K562 (cell line): ENCODE measurements around the gene WBP2NL. TPM values are rescaled to one million over a fixed set of nuclear protein-coding genes. Genes with fewer than 3 reads are reported as not detected.

Source experiments
- ATAC-seq: fragments of 200-7000 bp; cut with Tn5 transposase; 3 replicates; pipeline ENCODE4 v1.9.1; 2020; ENCODE audit warnings: moderate library complexity
- BruUV-seq: library from RNA; stranded (reverse); fragments of 400-500 nt; replicated peaks from 2 replicates; lab custom pipeline; 2021; lab: Mats Ljungman, UMichigan
- CTCF ChIA-PET: fragments of 300-600 bp; formaldehyde crosslinking; extraction: SDS; loops from one replicate; lab custom pipeline; 2021; ENCODE audit warnings: low intra/inter-chr PET ratio; lab: Yijun Ruan, JAX
- POLR2A ChIA-PET: fragments of 300-600, 350-650 bp; sonication (Branson Sonifier 250); formaldehyde crosslinking; extraction: SDS; loops from one replicate; lab custom pipeline; 2021; ENCODE audit warnings: antibody characterized with exemption, inconsistent platforms; lab: Yijun Ruan, JAX
- DNase-seq, 4 experiments: peaks; one replicate each; pipeline versions ENCODE4 v3.0.0 to v3.0.0-alpha.2; 2011 to 2018; ENCODE audit warnings: low spot score in 3 of 4, mixed read lengths in 3 of 4; ENCODE audit errors: extremely low read depth in 1 of 4
- FAIRE-seq: peaks from 2 replicates; lab custom pipeline; 2011; peaks lifted over from hg19 to GRCh38; lab: Jason Lieb, UNC
- H2AFZ ChIP-seq: 2 replicates; pipeline ENCODE4 v1.6.0; 2011; ENCODE audit warnings: low read depth, low read length, control low read depth, inconsistent platforms
- H3K27ac ChIP-seq: fragments of 200-600 bp; 3 replicates; pipeline ENCODE4 v1.8.0; 2011; ENCODE audit warnings: low read depth, mild to moderate bottlenecking, control low read depth, inconsistent platforms, low read length, moderate library complexity, mixed read lengths; ENCODE audit errors: extremely low read depth
- H3K27me3 ChIP-seq, 2 experiments: fragments of 300-600 bp in 1 of 2; 2 replicates in 1 of 2; 3 replicates in 1 of 2; pipeline versions ENCODE4 v1.6.0 to v1.8.0; 2011; ENCODE audit warnings: inconsistent platforms in 2 of 2, low read length in 2 of 2, mild to moderate bottlenecking in 1 of 2, mixed read lengths in 1 of 2, moderate library complexity in 1 of 2; ENCODE audit not compliant: control insufficient read depth in 2 of 2, insufficient read depth in 2 of 2
- H3K36me3 ChIP-seq: fragments of 300-600 bp; 3 replicates; pipeline ENCODE4 v1.8.0; 2011; ENCODE audit warnings: mild to moderate bottlenecking, low read length, inconsistent platforms; ENCODE audit not compliant: control insufficient read depth, insufficient read depth
- H3K4me1 ChIP-seq, 2 experiments: fragments of 200-600 bp in 1 of 2; replicated peaks in 1 of 2; 2 replicates in 1 of 2; 3 replicates in 1 of 2; pipeline versions ENCODE4 v1.5.1 to v1.8.0; 2011; ENCODE audit warnings: inconsistent platforms in 2 of 2, low read length in 2 of 2, mild to moderate bottlenecking in 1 of 2, mixed read lengths in 1 of 2, moderate library complexity in 1 of 2; ENCODE audit not compliant: control insufficient read depth in 2 of 2, insufficient read depth in 2 of 2
- H3K4me2 ChIP-seq: 2 replicates; pipeline ENCODE4 v1.6.1; 2011; ENCODE audit warnings: low read length, control low read depth, inconsistent platforms, mixed read lengths; ENCODE audit not compliant: insufficient read depth
- H3K4me3 ChIP-seq: fragments of 200-600 bp; sonication (generic), shearing (Covaris generic); 2 replicates; pipeline ENCODE4 v1.5.1; 2016; ENCODE audit warnings: control low read depth, inconsistent platforms
- H3K79me2 ChIP-seq: fragments of 200-600 bp; 3 replicates; pipeline ENCODE4 v1.8.0; 2011; ENCODE audit warnings: low read length, inconsistent platforms; ENCODE audit not compliant: control insufficient read depth, insufficient read depth
- H3K9ac ChIP-seq, 2 experiments: 2 replicates each; pipeline versions ENCODE4 v1.6.0 to v1.6.1; 2011; ENCODE audit warnings: low read depth in 2 of 2, low read length in 2 of 2, control low read depth in 1 of 2, inconsistent platforms in 1 of 2, mild to moderate bottlenecking in 1 of 2, mixed read lengths in 1 of 2; ENCODE audit not compliant: insufficient read depth in 1 of 2
- H3K9me1 ChIP-seq: one replicate; pipeline ENCODE4 v1.6.0; 2011; ENCODE audit warnings: inconsistent platforms, mild to moderate bottlenecking, low read length, moderate library complexity; ENCODE audit not compliant: control insufficient read depth, insufficient read depth
- H3K9me3 ChIP-seq: replicated peaks from 2 replicates; pipeline ENCODE4 v1.5.1; 2011; ENCODE audit warnings: low read depth, low read length, inconsistent platforms; ENCODE audit not compliant: control insufficient read depth, insufficient read depth
- H4K20me1 ChIP-seq: replicated peaks from 2 replicates; pipeline ENCODE4 v1.6.1; 2011; ENCODE audit warnings: low read length, inconsistent platforms, mixed read lengths; ENCODE audit not compliant: control insufficient read depth, insufficient read depth
- CBFA2T2 ChIP-seq: fragments of 450-650 bp; conservative IDR thresholded peaks from 2 replicates; pipeline ENCODE4 v1.6.1; 2017; ENCODE audit warnings: mild to moderate bottlenecking
- ERF ChIP-seq: fragments of 450-650 bp; formaldehyde crosslinking; IDR thresholded peaks from 2 replicates; pipeline ENCODE4 v1.4.0; 2020; ENCODE audit warnings: mild to moderate bottlenecking, mixed read lengths
- TBL1XR1 ChIP-seq, 2 experiments: IDR thresholded peaks; 2 replicates each; pipeline ENCODE4 v1.6.1; 2012; ENCODE audit warnings: improper control_type of control experiment in 2 of 2, low read length in 2 of 2, mild to moderate bottlenecking in 1 of 2
- TCFL5 ChIP-seq: fragments of 250-450 bp; sonication (Bioruptor Pico); conservative IDR thresholded peaks from 2 replicates; pipeline ENCODE4 v1.6.1; 2021; ENCODE audit warnings: mild to moderate bottlenecking, moderate library complexity, matching md5 sums
- WGBS: fragments of 100-300 bp; shearing (Covaris generic); methylation state at CpG from one replicate; pipeline ENCODE4 v1.1.6; 2016; ENCODE audit warnings: low coverage, mixed read lengths; ENCODE audit not compliant: insufficient coverage; ENCODE audit errors: missing lambda C conversion rate; 5-methylcytosine and 5-hydroxymethylcytosine counted together
- in situ Hi-C: fragments of 300-500 bp; cut with MboI; formaldehyde crosslinking; loops from 4 replicates; pipeline ENCODE4 v1.15.0; 2018; ENCODE audit warnings: inconsistent platforms, mixed read lengths
- intact Hi-C: fragments of 100-400 bp; cut with micrococcal nuclease; formaldehyde crosslinking; loops from 2 replicates; pipeline ENCODE4 v1.14.2; 2022
- polyA plus RNA-seq, 8 experiments: library from polyadenylated mRNA; depleted of rRNA in 4 of 8; stranded (reverse) in 5 of 8; unstranded in 3 of 8; fragments of >200 nt; fragmentation: Nextera tagmentation in 2 of 8; fragmentation: Illumina TruSeq in 1 of 8; extraction: Ambion mirVana in 2 of 8; extraction: Trizol in 1 of 8; gene quantifications; 2 replicates each; pipeline versions ENCODE4 v1.2.1 to v1.2.3, GENCODE V29; 2011 to 2014; ENCODE audit warnings: inconsistent platforms in 1 of 8, missing spikeins in 1 of 8
- total RNA-seq, 7 experiments: library from RNA; depleted of rRNA in 6 of 7; stranded (reverse); fragments of >200 nt in 6 of 7; fragmentation: Illumina TruSeq in 2 of 7; extraction: Trizol in 2 of 7; gene quantifications; 2 replicates each; pipeline versions ENCODE4 v1.2.1 to v1.2.3, GENCODE V29; 2011 to 2021; ENCODE audit warnings: low replicate concordance in 1 of 7

WBP2NL gene
- total and polyA plus RNA-seq, 9 of the 15 experiments (the other 6 are each of a cell fraction or from before 2014, with no cell fraction given): not detected

DNA sequence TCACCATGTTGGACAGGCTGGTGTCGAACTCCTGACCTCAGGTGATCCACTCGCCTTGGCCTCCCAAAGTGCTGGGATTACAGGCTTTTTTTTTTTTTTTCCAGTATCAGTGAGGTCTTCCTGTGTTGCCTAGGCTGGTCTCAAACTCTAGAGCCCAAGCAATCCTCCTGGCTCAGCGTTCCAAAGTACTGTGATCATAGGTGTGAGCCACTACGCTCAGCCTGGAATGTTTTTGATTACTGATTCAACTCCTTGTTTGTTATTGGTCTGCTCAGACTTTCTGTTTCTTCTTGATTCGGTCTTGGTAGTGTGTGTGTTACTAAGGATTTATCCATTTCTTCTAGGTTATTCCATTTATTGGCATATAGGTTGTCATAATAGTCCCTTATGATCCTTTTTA lies 40.7 kb downstream of the WBP2NL start (continued):
- no peak for TF ChIP-seq ERF

DNA sequence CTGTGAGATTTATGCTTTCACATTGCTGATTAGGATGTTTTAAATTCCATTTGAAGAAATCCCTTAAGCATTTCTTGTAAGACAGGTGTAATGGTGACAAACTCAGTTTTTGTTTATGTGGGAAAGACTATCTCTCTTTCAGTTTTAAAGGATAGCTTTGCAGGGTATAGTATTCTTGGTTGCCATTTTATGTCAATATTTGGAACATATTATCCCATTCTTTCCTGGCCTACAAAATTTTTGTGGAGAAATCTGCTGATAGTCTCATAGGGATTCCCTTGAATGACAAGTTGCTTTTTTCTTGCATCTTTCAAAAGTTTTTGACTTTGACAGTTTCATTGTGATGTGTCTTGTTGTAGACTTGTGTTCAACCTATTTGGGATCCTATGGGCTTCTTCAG lies 43.2 kb downstream of the WBP2NL start:
- no peaks in the 10 kb centered on the region for H3K9me3 ChIP-seq
- POLR2A ChIA-PET: no interaction called here
- H2AFZ ChIP-seq: no peak overlapping the region
- no peak for TF ChIP-seq TBL1XR1 (IDR thresholded peaks at IDR 0.05; ENCODE audit: low read length in 2 of 2)
- FAIRE-seq: no peak
- no peaks in the 10 kb centered on the region for H4K20me1 ChIP-seq
- no peak for ATAC-seq
- in situ Hi-C loops: no loop called here
- DNase-seq: no peak
- no peaks in the 10 kb centered on the region for H3K36me3 ChIP-seq
- H3K9ac ChIP-seq: no peak overlapping the region
- H3K4me2 ChIP-seq: no peak overlapping the region
- no peaks in the 10 kb centered on the region for H3K4me1 ChIP-seq
- no peaks in the 10 kb centered on the region for H3K9me1 ChIP-seq
- intact Hi-C loops: no loop called here
- no peaks in the 10 kb centered on the region for H3K27me3 ChIP-seq
- H3K79me2 ChIP-seq: no peaks in the 10 kb centered on the region
- no peak overlapping the region for H3K4me3 ChIP-seq
- CTCF ChIA-PET: no interaction called here
- H3K27ac ChIP-seq: no peak overlapping the region
- BruUV-seq: no TSS peak

DNA sequence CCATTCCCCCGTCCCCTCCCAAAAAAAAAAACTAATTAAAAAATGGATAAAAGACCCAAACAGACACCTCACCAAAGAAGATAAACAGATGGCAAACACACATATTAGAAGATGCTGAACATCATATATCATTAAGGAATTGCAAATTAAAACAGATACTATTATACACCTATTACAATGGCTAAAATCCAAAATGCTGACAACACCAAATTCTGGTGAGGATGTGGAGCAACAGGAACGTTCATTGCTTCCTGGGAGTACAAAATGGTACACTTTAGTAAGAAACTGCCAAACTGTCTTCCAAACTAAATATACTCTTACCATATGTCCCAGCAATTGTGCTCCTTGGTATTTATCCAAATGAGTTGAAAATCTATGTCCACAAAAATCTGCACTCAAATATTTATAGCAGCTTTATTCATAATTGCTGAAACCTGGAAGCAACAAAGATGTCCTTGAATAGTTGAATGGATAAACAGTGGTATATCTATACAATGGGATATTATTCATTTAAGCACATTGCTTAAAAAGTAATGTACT lies 52.1 kb downstream of the WBP2NL start:
- no peaks in the 10 kb centered on the region for H4K20me1 ChIP-seq
- H2AFZ ChIP-seq: no peak overlapping the region
- ATAC-seq: no peak
- H3K4me3 ChIP-seq: no peak overlapping the region
- no peak overlapping the region for H3K4me2 ChIP-seq
- intact Hi-C loops (no loop called here), in situ Hi-C loops (no loop called here)
- no peak for DNase-seq
- H3K27me3 ChIP-seq: no peaks in the 10 kb centered on the region
- no TSS peak for BruUV-seq
- no peaks in the 10 kb centered on the region for H3K79me2 ChIP-seq
- no peak for FAIRE-seq
- H3K9me1 ChIP-seq: no peaks in the 10 kb centered on the region
- no peak overlapping the region for H3K27ac ChIP-seq
- H3K36me3 ChIP-seq: no peaks in the 10 kb centered on the region
- H3K9ac ChIP-seq: no peak overlapping the region
- ChIA-PET CTCF (no interaction called here), POLR2A (interaction anchor here (0.5 kb wide), 1 partner anchor 507 kb away, joined by 3 read pairs; no protein-coding TSS in a partner anchor)
- no peaks in the 10 kb centered on the region for H3K9me3 ChIP-seq
- 0% methylated on average over 2 of the region's 2 CpGs for WGBS
- H3K4me1 ChIP-seq: no peaks in the 10 kb centered on the region
- TF ChIP-seq TCFL5: no peak
- no peak for TF ChIP-seq CBFA2T2
